ENCODE data around the gene CDKAL1. TPM values are rescaled to one million over a fixed set of nuclear protein-coding genes. Genes with fewer than 3 reads are reported as not detected.

CDKAL1 gene
- total RNA-seq, 1 donor from 2014 or later: 14.8 TPM

DNA sequence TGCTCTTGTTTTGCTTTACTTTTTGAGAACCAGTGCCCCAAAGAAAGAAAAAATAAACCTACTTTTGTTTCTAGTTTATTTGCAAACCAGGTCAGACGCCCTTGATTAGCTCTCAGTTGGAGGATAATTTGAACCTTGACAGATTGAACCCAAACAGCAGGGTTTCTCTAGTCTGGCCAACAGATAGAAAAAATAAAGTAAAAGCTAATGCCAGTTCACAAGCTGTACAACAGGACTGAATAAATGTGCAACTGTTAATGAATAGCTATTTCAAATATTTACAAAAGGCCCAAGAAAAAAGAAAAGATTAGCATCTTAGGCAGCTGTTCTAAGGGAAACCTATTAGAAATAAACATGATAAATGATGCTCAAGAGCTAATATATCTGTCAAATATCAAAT lies 331.8 kb downstream of the CDKAL1 start:
- TF ChIP-seq, protein P1, sequence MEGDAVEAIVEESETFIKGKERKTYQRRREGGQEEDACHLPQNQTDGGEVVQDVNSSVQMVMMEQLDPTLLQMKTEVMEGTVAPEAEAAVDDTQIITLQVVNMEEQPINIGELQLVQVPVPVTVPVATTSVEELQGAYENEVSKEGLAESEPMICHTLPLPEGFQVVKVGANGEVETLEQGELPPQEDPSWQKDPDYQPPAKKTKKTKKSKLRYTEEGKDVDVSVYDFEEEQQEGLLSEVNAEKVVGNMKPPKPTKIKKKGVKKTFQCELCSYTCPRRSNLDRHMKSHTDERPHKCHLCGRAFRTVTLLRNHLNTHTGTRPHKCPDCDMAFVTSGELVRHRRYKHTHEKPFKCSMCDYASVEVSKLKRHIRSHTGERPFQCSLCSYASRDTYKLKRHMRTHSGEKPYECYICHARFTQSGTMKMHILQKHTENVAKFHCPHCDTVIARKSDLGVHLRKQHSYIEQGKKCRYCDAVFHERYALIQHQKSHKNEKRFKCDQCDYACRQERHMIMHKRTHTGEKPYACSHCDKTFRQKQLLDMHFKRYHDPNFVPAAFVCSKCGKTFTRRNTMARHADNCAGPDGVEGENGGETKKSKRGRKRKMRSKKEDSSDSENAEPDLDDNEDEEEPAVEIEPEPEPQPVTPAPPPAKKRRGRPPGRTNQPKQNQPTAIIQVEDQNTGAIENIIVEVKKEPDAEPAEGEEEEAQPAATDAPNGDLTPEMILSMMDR (IDR thresholded peaks at IDR 0.05): no peak
- H3K4me1 Mint-ChIP-seq (ENCODE audit: unreplicated experiment): peaks cover 12% of the 10 kb centered on the region
- H3K4me3 Mint-ChIP-seq (ENCODE audit: unreplicated experiment): no peak overlapping the region
- no peaks in the 10 kb centered on the region for H3K27me3 Mint-ChIP-seq (ENCODE audit: unreplicated experiment)
- no peaks in the 10 kb centered on the region for H3K36me3 Mint-ChIP-seq (ENCODE audit: unreplicated experiment)
- no peak overlapping the region for H3K27ac Mint-ChIP-seq (ENCODE audit: unreplicated experiment)
- no peaks in the 10 kb centered on the region for H3K9me3 Mint-ChIP-seq (ENCODE audit: unreplicated experiment)
- DNase-seq (ENCODE audit: extremely low spot score, unreplicated experiment): no peak

DNA sequence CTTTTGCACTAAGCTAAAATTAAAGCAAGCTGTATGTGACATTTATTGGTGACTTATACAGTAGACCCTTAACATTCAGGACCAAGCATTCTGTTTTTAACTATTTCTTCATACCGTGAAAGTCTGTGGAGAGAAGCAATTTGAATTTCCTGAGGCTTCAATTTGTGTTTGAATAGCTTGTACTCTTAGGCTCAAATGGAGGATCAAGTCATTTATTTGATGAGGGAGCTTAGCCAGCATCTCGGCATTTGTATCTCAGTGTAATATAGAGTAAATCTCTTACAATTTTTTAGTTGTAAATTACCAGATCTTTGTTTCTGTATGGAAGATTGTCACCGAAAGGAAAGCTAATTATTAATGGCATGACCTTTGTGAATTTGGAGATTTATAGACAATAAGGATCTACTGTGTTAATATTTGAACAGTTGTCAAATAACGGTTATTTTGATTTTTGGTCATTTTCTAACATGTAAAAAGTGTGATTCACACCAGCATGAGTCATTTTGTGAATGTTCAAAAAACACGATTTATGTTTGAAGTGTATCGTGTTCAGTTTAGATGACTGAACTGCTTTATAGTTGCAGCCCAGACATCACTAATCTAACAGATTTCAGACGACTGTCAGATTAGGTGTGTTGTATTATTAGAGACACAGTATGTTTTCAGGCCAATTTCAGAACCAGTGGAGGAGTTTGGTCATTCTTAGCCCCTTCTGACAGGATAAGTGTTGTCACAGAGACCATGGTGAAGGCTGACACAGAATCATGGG lies 332.9 kb downstream of the CDKAL1 start:
- no peaks in the 10 kb centered on the region for H3K27me3 Mint-ChIP-seq (ENCODE audit: unreplicated experiment)
- DNase-seq (ENCODE audit: extremely low spot score, unreplicated experiment): no peak
- H3K4me3 Mint-ChIP-seq (ENCODE audit: unreplicated experiment): no peak overlapping the region
- no peak overlapping the region for H3K27ac Mint-ChIP-seq (ENCODE audit: unreplicated experiment)
- H3K4me1 Mint-ChIP-seq (ENCODE audit: unreplicated experiment): peaks cover 12% of the 10 kb centered on the region
- TF ChIP-seq, protein P1 (IDR thresholded peaks at IDR 0.05): no peak
- no peaks in the 10 kb centered on the region for H3K36me3 Mint-ChIP-seq (ENCODE audit: unreplicated experiment)
- H3K9me3 Mint-ChIP-seq (ENCODE audit: unreplicated experiment): no peaks in the 10 kb centered on the region

DNA sequence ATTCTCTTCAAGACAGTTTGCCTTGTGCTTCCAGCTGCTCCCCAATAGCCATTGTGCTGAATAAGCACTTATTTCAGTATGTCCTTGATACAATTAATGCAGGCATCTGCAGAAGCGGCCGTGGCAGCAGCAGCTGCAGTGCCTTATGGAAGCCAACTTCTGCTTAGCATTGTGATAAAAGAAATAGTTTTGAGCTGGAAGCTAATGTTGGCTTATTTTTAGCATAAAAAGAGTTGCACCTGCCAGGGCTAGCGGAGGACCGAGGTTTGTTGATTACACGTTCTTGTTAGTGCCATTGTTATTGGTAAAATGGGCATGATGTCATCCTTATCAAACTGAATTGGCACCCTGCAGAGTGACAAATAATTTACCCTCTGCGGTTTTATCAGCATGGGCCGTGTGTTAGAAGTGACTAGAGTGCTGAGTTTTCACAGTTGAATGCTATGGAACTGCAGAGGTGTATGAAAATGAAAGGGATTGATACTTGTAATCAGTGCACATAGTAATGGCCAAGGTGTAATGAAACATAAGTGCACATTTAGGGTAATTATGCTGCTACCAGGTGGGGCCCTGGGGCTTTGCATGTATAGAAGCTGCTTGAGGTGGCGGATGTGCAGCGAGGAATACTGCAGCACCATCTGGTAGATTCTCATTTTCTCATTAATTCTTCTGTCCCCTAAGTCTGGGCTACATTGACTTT lies 334.3 kb downstream of the CDKAL1 start:
- Mint-ChIP-seq H3K27me3 (ENCODE audit: unreplicated experiment) (no peaks in the 10 kb centered on the region), H3K4me1 (ENCODE audit: unreplicated experiment) (peaks cover 12% of the 10 kb centered on the region), H3K9me3 (ENCODE audit: unreplicated experiment) (no peaks in the 10 kb centered on the region), H3K27ac (ENCODE audit: unreplicated experiment) (no peak overlapping the region), H3K36me3 (ENCODE audit: unreplicated experiment) (no peaks in the 10 kb centered on the region), H3K4me3 (ENCODE audit: unreplicated experiment) (no peak overlapping the region)
- DNase-seq (ENCODE audit: extremely low spot score, unreplicated experiment): no peak
- TF ChIP-seq, protein P1 (IDR thresholded peaks at IDR 0.05): no peak

DNA sequence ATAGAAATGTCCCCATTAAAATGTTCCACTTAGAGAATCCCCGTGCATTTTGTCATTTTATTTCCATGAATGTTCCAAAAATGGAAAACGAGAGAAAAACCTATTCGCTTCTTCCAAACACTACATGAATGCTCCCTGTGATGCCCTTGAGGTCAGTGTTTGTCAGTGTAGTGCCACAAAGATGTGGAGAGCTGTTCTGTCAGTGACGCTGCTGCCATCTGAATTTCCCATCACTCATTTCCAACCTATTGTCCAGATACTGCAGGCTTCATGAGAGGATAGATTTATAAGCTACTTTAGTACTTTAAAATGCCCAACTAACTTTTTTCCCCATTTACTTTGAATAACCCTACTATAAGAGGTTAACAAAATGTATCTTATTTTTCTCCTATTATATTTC lies 335.8 kb downstream of the CDKAL1 start:
- H3K36me3 Mint-ChIP-seq (ENCODE audit: unreplicated experiment): no peaks in the 10 kb centered on the region
- no peaks in the 10 kb centered on the region for H3K9me3 Mint-ChIP-seq (ENCODE audit: unreplicated experiment)
- no peak overlapping the region for H3K27ac Mint-ChIP-seq (ENCODE audit: unreplicated experiment)

DNA sequence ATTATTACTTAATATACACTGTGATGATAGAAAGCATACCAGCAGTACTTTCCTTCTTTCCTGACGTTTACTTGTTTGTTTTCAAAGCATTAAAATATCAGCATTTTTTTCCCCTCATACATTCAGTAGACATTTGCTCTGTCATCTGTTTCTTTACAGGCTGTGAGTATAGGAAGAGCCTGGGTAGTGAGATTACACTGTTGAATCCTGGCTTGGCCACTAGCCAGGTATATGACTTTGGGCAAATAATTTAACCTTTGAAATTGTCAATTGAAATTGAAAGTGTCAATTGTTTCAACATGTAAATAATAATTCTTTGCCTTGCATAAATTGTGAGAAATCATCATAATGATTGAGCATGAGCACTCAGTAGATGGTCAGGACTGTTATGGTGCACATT lies 336.2 kb downstream of the CDKAL1 start:
- H3K9me3 Mint-ChIP-seq (ENCODE audit: unreplicated experiment): no peaks in the 10 kb centered on the region
- no peak overlapping the region for H3K27ac Mint-ChIP-seq (ENCODE audit: unreplicated experiment)
- H3K27me3 Mint-ChIP-seq (ENCODE audit: unreplicated experiment): no peaks in the 10 kb centered on the region
- H3K4me1 Mint-ChIP-seq (ENCODE audit: unreplicated experiment): peaks cover 18% of the 10 kb centered on the region
- H3K4me3 Mint-ChIP-seq (ENCODE audit: unreplicated experiment): no peak overlapping the region
- H3K36me3 Mint-ChIP-seq (ENCODE audit: unreplicated experiment): no peaks in the 10 kb centered on the region
- no peak for DNase-seq (ENCODE audit: extremely low spot score, unreplicated experiment)
- TF ChIP-seq, protein P1 (IDR thresholded peaks at IDR 0.05): no peak

More for the DNA sequence above, 335.8 kb downstream of the CDKAL1 start:
- no peaks in the 10 kb centered on the region for H3K27me3 Mint-ChIP-seq (ENCODE audit: unreplicated experiment)
- TF ChIP-seq, protein P1 (IDR thresholded peaks at IDR 0.05): no peak
- H3K4me3 Mint-ChIP-seq (ENCODE audit: unreplicated experiment): no peak overlapping the region
- no peak for DNase-seq (ENCODE audit: extremely low spot score, unreplicated experiment)
- H3K4me1 Mint-ChIP-seq (ENCODE audit: unreplicated experiment): peaks cover 15% of the 10 kb centered on the region

Data from osteocyte (in vitro differentiated cells).